ENCODE measurements around the gene HTT.
A peak's percentile ranks its signal among the peaks of the same experiment; 100 is the strongest.

HTT gene

DNA sequence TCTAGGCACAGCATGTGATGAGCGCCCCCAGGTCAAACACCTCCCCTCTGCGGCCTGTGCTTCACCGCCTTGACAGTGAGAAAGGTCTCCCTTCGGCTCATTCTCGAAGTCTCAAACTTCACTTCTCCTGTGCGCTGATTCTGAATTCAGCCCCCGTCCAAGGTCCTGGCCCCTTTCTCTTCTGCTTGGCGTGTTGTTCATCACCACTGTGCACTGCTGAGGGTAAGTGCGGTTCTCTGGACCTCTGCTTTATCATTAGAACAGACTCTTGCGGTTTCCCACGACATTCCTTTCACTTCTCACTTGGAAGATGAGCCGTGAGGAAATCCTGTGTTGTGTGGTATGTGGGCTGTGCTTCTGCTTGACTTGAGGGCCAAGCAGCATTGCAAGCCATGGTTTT, 12.0 kb upstream of the HTT start:
- Histone ChIP-seq H3K27me3 (no peaks in the 10 kb centered on the region), H4K20me1 (no peaks in the 10 kb centered on the region), H3K9ac (no peak overlapping the region), H3K9me3 (replicated peaks in 1 of 11) (peaks cover 0 to 22% (median 12%) of the 10 kb centered on the region in 11 experiments; a peak in 15 of 22 replicates), H3K4me2 (no peak overlapping the region; a peak in 1 of 22 replicates), H3K4me3 (no peak overlapping the region), H3K4me1 (peaks cover 0 to 15% (median 0%) of the 10 kb centered on the region in 10 experiments; a peak in 5 of 20 replicates), H3K36me3 (no peaks in the 10 kb centered on the region), H3K27ac (no peak overlapping the region)
- TF ChIP-seq Cebpa-rat (IDR thresholded peaks at IDR 0.05), result no peak

DNA sequence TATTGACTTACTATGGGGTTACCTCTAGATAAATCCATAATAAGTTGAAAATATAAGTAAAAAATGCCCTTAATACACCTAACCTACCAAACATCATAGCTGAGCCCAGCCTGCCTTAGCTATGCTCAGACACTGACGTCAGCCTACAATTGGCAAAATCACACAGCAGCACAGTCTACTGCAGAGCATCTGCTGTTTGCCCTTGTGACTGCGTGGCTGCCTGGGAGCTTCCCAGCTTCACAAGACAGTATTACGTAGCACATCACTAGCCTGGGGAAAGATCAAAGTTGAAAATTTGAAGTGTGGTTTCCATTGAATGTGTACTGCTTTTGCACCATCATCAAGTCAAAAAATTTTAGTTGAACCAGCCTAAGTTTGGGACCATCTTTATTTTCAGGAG, 8.9 kb upstream of the HTT start:
- TF ChIP-seq Cebpa-rat (IDR thresholded peaks at IDR 0.05), result no peak
- Histone ChIP-seq H3K27me3 (no peaks in the 10 kb centered on the region), H3K9ac (no peak overlapping the region), H3K9me3 (replicated peaks in 1 of 11) (peaks cover 0 to 15% (median 11%) of the 10 kb centered on the region in 11 experiments; a peak in 12 of 22 replicates), H3K36me3 (no peaks in the 10 kb centered on the region), H4K20me1 (no peaks in the 10 kb centered on the region), H3K4me2 (no peak overlapping the region), H3K27ac (no peak overlapping the region), H3K4me1 (peaks cover 0 to 13% (median 0%) of the 10 kb centered on the region in 10 experiments; a peak in 5 of 20 replicates), H3K4me3 (no peak overlapping the region)

GRCh38 chr4:3066836-3067400, 7.6 kb upstream of the HTT start:
- H3K27ac ChIP-seq, result no peak overlapping the region; a peak in 1 of 22 replicates
- H3K4me3 ChIP-seq, result no peak overlapping the region
- no peaks in the 10 kb centered on the region for H3K27me3 ChIP-seq
- peak overlapping the region in 2 of 11 experiments; percentile 51 to 54; a peak in 4 of 22 replicates for H3K4me2 ChIP-seq
- H3K36me3 ChIP-seq, result no peaks in the 10 kb centered on the region
- peaks cover 0 to 13% (median 0%) of the 10 kb centered on the region in 10 experiments; a peak in 5 of 20 replicates for H3K4me1 ChIP-seq
- no peaks in the 10 kb centered on the region for H4K20me1 ChIP-seq
- H3K9me3 ChIP-seq (replicated peaks in 1 of 11), result peaks cover 0 to 15% (median 11%) of the 10 kb centered on the region in 11 experiments; a peak in 12 of 22 replicates
- H3K9ac ChIP-seq, result no peak overlapping the region
- TF ChIP-seq Cebpa-rat (IDR thresholded peaks at IDR 0.05), result no peak

- Histone ChIP-seq H3K4me3 (no peak overlapping the region), H3K4me2 (peak overlapping the region in 2 of 11 experiments; percentile 51 to 54; a peak in 4 of 22 replicates), H3K27ac (no peak overlapping the region), H3K9me3 (replicated peaks in 1 of 11) (peaks cover 0 to 15% (median 11%) of the 10 kb centered on the region in 11 experiments; a peak in 12 of 22 replicates), H3K9ac (no peak overlapping the region), H3K36me3 (no peaks in the 10 kb centered on the region), H4K20me1 (no peaks in the 10 kb centered on the region), H3K27me3 (no peaks in the 10 kb centered on the region), H3K4me1 (peaks cover 0 to 13% (median 0%) of the 10 kb centered on the region in 10 experiments; a peak in 5 of 20 replicates)
- no peak for TF ChIP-seq Cebpa-rat (IDR thresholded peaks at IDR 0.05)
Observed at GRCh38 chr4:3067473-3068001, 6.9 kb upstream of the HTT start.

DNA sequence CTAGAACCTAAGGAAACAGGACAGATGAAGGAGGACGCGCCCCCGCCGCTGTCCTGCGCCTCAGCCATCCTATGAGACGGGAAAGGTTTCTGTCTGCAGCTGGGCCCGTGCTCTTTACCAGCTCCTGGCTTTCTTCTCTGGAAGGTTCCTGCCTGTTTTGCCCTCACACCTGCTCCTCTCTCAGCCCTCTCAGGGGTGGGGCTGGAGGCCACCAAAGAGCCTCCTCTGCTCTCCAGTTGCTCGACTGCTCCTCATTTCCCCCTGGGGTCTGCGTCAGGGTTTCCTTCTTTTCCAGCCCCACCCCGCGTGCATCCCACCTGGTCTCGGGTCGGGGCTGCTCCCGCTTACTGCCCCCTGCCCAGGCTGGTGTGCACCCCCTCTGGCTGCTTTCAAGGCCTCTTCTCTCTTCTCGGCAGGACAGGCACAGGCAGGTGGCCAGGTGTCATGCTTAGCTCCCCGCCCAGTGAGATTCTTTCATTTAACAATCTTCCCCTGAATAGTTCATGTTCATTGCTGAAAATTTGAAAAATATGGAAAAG, 4.8 kb upstream of the HTT start:
- Histone ChIP-seq H3K4me1 (peaks cover 6 to 17% (median 8%) of the 10 kb centered on the region in 10 experiments), H4K20me1 (no peaks in the 10 kb centered on the region), H3K9ac (no peak overlapping the region), H3K4me2 (no peak overlapping the region), H3K9me3 (replicated peaks in 1 of 11) (peaks cover 0 to 15% (median 11%) of the 10 kb centered on the region in 11 experiments; a peak in 12 of 22 replicates), H3K27ac (no peak overlapping the region), H3K27me3 (no peaks in the 10 kb centered on the region), H3K4me3 (no peak overlapping the region), H3K36me3 (no peaks in the 10 kb centered on the region)
- TF ChIP-seq Cebpa-rat (IDR thresholded peaks at IDR 0.05), result no peak

DNA sequence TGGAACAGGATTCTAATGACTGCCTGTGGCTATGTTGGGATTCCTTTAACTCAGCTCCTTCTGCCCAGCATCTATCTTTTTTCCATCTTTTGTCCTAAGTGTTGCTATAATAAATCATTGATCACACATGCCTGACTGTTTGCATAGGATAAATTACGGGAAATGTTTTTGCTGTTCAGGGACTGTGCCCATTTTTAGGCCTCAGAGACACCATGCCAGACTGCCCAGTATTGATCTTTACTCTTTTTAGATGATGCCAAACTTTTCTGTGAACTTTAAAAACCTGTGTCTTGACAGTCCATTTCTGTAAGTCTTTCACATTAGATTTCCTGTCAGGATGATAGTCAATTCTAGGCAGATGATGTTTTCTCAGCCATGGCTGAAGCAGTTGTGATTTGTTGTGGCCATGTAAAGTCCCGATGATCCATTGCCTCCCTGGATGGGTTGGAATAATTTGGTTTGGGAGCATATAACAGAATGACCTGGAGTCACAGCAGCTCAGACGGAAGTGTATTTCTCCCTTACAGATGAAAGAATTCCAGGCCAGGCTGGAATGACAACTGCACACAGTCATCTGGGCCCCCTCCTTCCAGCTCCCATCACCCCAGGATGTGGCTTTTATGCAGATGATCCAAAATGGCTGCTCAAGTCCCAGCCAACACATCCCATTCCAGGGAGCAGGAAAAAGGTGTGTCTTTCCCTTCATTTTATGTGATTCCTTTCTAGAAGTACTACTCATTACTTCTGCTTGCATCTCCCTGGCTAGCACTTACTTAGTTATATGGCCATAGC, 3.6 kb upstream of the HTT start:
- no peak overlapping the region for H3K9ac ChIP-seq
- no peaks in the 10 kb centered on the region for H3K36me3 ChIP-seq
- H3K4me3 ChIP-seq, result no peak overlapping the region
- peaks cover 9 to 20% (median 11%) of the 10 kb centered on the region in 10 experiments for H3K4me1 ChIP-seq
- H4K20me1 ChIP-seq, result peaks cover 3 to 8% (median 4%) of the 10 kb centered on the region in 11 experiments; a peak in 21 of 22 replicates
- no peaks in the 10 kb centered on the region for H3K27me3 ChIP-seq
- TF ChIP-seq Cebpa-rat (IDR thresholded peaks at IDR 0.05), result no peak
- H3K9me3 ChIP-seq (replicated peaks in 1 of 11), result peaks cover 0 to 10% (median 6%) of the 10 kb centered on the region in 11 experiments; a peak in 10 of 22 replicates
- no peak overlapping the region for H3K4me2 ChIP-seq
- H3K27ac ChIP-seq, result no peak overlapping the region

DNA sequence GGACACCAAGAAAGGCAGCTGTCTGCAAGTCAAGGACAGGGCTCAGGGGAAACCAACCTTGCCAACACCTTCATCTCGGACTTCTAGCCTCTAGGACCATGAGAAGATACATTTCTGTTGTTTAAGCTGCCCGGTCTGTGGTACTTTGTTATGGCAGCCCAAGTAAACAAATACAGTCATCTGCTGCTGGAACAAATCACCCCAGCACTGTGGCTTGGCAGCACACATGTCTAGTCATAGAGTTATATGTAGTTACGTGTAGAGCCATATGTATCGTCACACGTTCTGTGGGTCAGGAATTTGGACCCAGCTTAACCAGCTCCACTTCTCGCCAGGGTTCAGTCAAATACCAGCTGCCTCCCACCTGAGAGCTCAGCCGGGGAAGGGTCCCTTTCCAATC, 2.7 kb upstream of the HTT start:
- Histone ChIP-seq H3K27ac (no peak overlapping the region), H3K4me2 (no peak overlapping the region), H3K9ac (no peak overlapping the region), H3K27me3 (no peaks in the 10 kb centered on the region), H3K36me3 (no peaks in the 10 kb centered on the region), H3K4me1 (peaks cover 18 to 27% (median 20%) of the 10 kb centered on the region in 10 experiments), H4K20me1 (peaks cover 12 to 17% (median 13%) of the 10 kb centered on the region in 11 experiments; a peak in 21 of 22 replicates), H3K9me3 (replicated peaks in 1 of 11) (peaks cover 0 to 2% (median 0%) of the 10 kb centered on the region in 11 experiments; a peak in 5 of 22 replicates), H3K4me3 (no peak overlapping the region)
- TF ChIP-seq Cebpa-rat (IDR thresholded peaks at IDR 0.05), result no peak

DNA sequence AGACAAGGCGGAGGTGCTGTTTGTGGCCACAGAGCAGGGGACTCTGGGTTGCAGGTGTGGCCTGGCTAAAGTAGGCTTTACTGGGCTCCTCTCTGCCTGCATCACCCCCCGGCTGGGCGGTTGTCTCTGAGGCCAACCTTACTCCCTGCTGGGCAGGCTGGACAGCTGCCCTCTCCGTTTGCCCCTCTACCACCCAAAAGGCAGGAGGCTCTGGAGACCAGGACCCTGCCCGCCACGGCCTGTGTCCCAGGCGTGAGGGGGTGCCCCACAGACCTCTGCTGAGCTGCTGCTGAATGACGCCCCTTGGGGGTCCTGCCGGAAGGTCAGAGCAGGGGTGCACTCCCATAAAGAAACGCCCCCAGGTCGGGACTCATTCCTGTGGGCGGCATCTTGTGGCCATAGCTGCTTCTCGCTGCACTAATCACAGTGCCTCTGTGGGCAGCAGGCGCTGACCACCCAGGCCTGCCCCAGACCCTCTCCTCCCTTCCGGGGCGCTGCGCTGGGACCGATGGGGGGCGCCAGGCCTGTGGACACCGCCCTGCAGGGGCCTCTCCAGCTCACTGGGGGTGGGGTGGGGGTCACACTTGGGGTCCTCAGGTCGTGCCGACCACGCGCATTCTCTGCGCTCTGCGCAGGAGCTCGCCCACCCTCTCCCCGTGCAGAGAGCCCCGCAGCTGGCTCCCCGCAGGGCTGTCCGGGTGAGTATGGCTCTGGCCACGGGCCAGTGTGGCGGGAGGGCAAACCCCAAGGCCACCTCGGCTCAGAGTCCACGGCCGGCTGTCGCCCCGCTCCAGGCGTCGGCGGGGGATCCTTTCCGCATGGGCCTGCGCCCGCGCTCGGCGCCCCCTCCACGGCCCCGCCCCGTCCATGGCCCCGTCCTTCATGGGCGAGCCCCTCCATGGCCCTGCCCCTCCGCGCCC, 1.1 kb upstream of the HTT start:
- peak overlapping the region; percentile 55 to 73 (median 60) for H3K4me3 ChIP-seq
- no peaks in the 10 kb centered on the region for H3K36me3 ChIP-seq
- H3K27me3 ChIP-seq, result no peaks in the 10 kb centered on the region
- H4K20me1 ChIP-seq, result peaks cover 28 to 33% (median 29%) of the 10 kb centered on the region in 11 experiments; a peak in 21 of 22 replicates
- no peak for TF ChIP-seq Cebpa-rat (IDR thresholded peaks at IDR 0.05)
- no peaks in the 10 kb centered on the region for H3K9me3 ChIP-seq (replicated peaks in 1 of 11)
- H3K27ac ChIP-seq, result peak overlapping the region in 9 of 11 experiments; percentile 45 to 85 (median 75); a peak in 18 of 22 replicates
- H3K4me1 ChIP-seq, result peaks cover 28 to 37% (median 35%) of the 10 kb centered on the region in 10 experiments
- peak overlapping the region; percentile 69 to 83 (median 77); a peak in 21 of 22 replicates for H3K9ac ChIP-seq
- H3K4me2 ChIP-seq, result peak overlapping the region; percentile 75 to 91 (median 87)

Measured in BLaER1 treated with 17β-estradiol and CSF1 and Interleukin-3, amounts not matched to agents 10 nM and 100 nM (cell line).